Common myeloid progenitor, CD34-positive (primary cell): Measurements from ENCODE around the gene GTF2A1.
"Not testable (repeated sequence)": the region's sequence is repeated elsewhere in the genome, so short reads cannot be mapped to it uniquely, and the experiment has no call there.

ENCODE experiments used
- CTCF ChIA-PET: fragments of 350-600 bp; sonication (Branson Sonifier 250); formaldehyde crosslinking; loops from one replicate; lab custom pipeline; 2021; ENCODE audit warnings: antibody characterized with exemption; lab: Charles Lee
- POLR2A ChIA-PET: fragments of 350-600 bp; sonication (Branson Sonifier 250); formaldehyde crosslinking; loops from one replicate; lab custom pipeline; 2021; ENCODE audit warnings: antibody characterized with exemption; lab: Charles Lee
- DNase-seq, 3 donors: peaks; one replicate each; pipeline versions ENCODE4 v3.0.0 to v3.0.0-alpha.2; 2013
- H3K27ac ChIP-seq, 2 experiments: 1 replicate in 1 of 2; 2 replicates in 1 of 2; pipeline ENCODE4 v1.7.0; 2013; ENCODE audit warnings: inconsistent platforms in 2 of 2, low read length in 2 of 2, mild to moderate bottlenecking in 2 of 2, low read depth in 1 of 2, moderate library complexity in 1 of 2; ENCODE audit not compliant: severe bottlenecking in 2 of 2, insufficient read depth in 1 of 2, poor library complexity in 1 of 2
- H3K27me3 ChIP-seq, 5 experiments: replicated peaks in 2 of 5; 1 replicate in 3 of 5; 2 replicates in 2 of 5; pipeline versions ENCODE4 v1.6.1 to v1.7.0; 2013; ENCODE audit warnings: low read length in 4 of 5, mild to moderate bottlenecking in 2 of 5, moderate library complexity in 2 of 5, inconsistent platforms in 1 of 5; ENCODE audit not compliant: insufficient read depth in 5 of 5, control insufficient read depth in 4 of 5
- H3K36me3 ChIP-seq, 4 experiments: 1 replicate in 2 of 4; 2 replicates in 2 of 4; pipeline versions ENCODE4 v1.6.1 to v1.7.0; 2013; ENCODE audit warnings: low read length in 3 of 4, control low read depth in 1 of 4, mild to moderate bottlenecking in 1 of 4; ENCODE audit not compliant: control insufficient read depth in 4 of 4, insufficient read depth in 4 of 4
- H3K4me1 ChIP-seq, 4 experiments: 1 replicate in 3 of 4; 2 replicates in 1 of 4; pipeline versions ENCODE4 v1.6.1 to v1.7.1; 2013; ENCODE audit warnings: low read length in 3 of 4, mild to moderate bottlenecking in 3 of 4, control low read depth in 1 of 4, inconsistent platforms in 1 of 4, moderate library complexity in 1 of 4; ENCODE audit not compliant: control insufficient read depth in 4 of 4, insufficient read depth in 4 of 4; ENCODE audit errors: control extremely low read depth in 1 of 4
- H3K4me3 ChIP-seq, 7 experiments: 1 replicate in 4 of 7; 2 replicates in 3 of 7; pipeline versions ENCODE4 v1.5.1 to v1.7.0; 2013; ENCODE audit warnings: mild to moderate bottlenecking in 7 of 7, low read length in 6 of 7, moderate library complexity in 6 of 7, inconsistent platforms in 2 of 7, low read depth in 2 of 7, control low read depth in 1 of 7; ENCODE audit not compliant: insufficient read depth in 4 of 7, control insufficient read depth in 1 of 7; ENCODE audit errors: extremely low read depth in 1 of 7
- H3K9me3 ChIP-seq, 5 experiments: 1 replicate in 4 of 5; 2 replicates in 1 of 5; pipeline versions ENCODE4 v1.6.1 to v1.7.1; 2013; ENCODE audit warnings: low read length in 4 of 5, mild to moderate bottlenecking in 2 of 5, inconsistent platforms in 1 of 5, low read depth in 1 of 5, moderate library complexity in 1 of 5; ENCODE audit not compliant: control insufficient read depth in 4 of 5, insufficient read depth in 2 of 5; ENCODE audit errors: control extremely low read depth in 1 of 5
- WGBS: methylation state at CpG from one replicate; pipeline ENCODE4 v1.1.5; 2013; ENCODE audit not compliant: insufficient coverage; 5-methylcytosine and 5-hydroxymethylcytosine counted together

GTF2A1 gene

GRCh38 chr14:81234278-81234677, 13.5 kb upstream of the GTF2A1 start:
- Histone ChIP-seq H3K4me1 (no peaks in the 10 kb centered on the region), H3K9me3 (peaks cover 0 to 19% (median 0%) of the 10 kb centered on the region in 5 experiments), H3K27ac (no peak overlapping the region), H3K4me3 (no peak overlapping the region), H3K27me3 (no peaks in the 10 kb centered on the region), H3K36me3 (no peaks in the 10 kb centered on the region)
- DNase-seq, result no peak
- ChIA-PET CTCF (interaction anchor here (0.9 to 2.4 kb wide), 2 partner anchors 8 to 11 kb away, joined by 3 to 8 read pairs; no protein-coding TSS in a partner anchor), POLR2A (no interaction called here)

GRCh38 chr14:81233615-81234014, 12.9 kb upstream of the GTF2A1 start:
- no peak for DNase-seq
- peaks cover 0 to 22% (median 0%) of the 10 kb centered on the region in 5 experiments for H3K9me3 ChIP-seq
- no peak overlapping the region for H3K4me3 ChIP-seq
- no peaks in the 10 kb centered on the region for H3K27me3 ChIP-seq
- POLR2A ChIA-PET, result no interaction called here
- WGBS, result 90% methylated on average over 1 of the region's 1 CpG
- CTCF ChIA-PET, result interaction anchor here (2.4 kb wide), 1 partner anchor 11 kb away, joined by 8 read pairs; no protein-coding TSS in a partner anchor
- no peak overlapping the region for H3K27ac ChIP-seq
- no peaks in the 10 kb centered on the region for H3K36me3 ChIP-seq
- H3K4me1 ChIP-seq, result no peaks in the 10 kb centered on the region

- 89% methylated on average over 1 of the region's 1 CpG for WGBS
- H3K27ac ChIP-seq, result no peak overlapping the region
- H3K9me3 ChIP-seq, result peaks cover 0 to 20% (median 0%) of the 10 kb centered on the region in 5 experiments
- POLR2A ChIA-PET, result no interaction called here
- no peak for DNase-seq
- H3K4me3 ChIP-seq, result no peak overlapping the region
- no peaks in the 10 kb centered on the region for H3K27me3 ChIP-seq
- no peaks in the 10 kb centered on the region for H3K4me1 ChIP-seq
- CTCF ChIA-PET, result interaction anchor here (1.2 kb wide), 1 partner anchor 9 kb away, joined by 3 read pairs; no protein-coding TSS in a partner anchor
- H3K36me3 ChIP-seq, result no peaks in the 10 kb centered on the region
These were observed 10.8 kb upstream of the GTF2A1 start for GRCh38 chr14:81231540-81231939.

GRCh38 chr14:81224222-81224621, 3.5 kb upstream of the GTF2A1 start:
- no peak overlapping the region for H3K27ac ChIP-seq
- H3K9me3 ChIP-seq, result peaks cover 0 to 2% (median 0%) of the 10 kb centered on the region in 5 experiments
- H3K36me3 ChIP-seq, result no peaks in the 10 kb centered on the region
- no peak for DNase-seq
- POLR2A ChIA-PET, result interaction anchor here (0.6 kb wide), 1 partner anchor 346 kb away, joined by 3 read pairs; no protein-coding TSS in a partner anchor
- CTCF ChIA-PET, result interaction anchor here (3.7 kb wide), 1 partner anchor 10 kb away, joined by 8 read pairs; no protein-coding TSS in a partner anchor
- peaks cover 0 to 13% (median 9%) of the 10 kb centered on the region in 4 experiments for H3K4me1 ChIP-seq
- WGBS, result no CpG with 5 or more reads among the region's 1 CpG
- H3K27me3 ChIP-seq, result no peaks in the 10 kb centered on the region
- no peak overlapping the region for H3K4me3 ChIP-seq

GRCh38 chr14:81223788-81224187, 3.0 kb upstream of the GTF2A1 start:
- whole genome bisulfite sequencing, result 96% methylated on average over 4 of the region's 7 CpGs
- H3K36me3 ChIP-seq, H3K9me3 ChIP-seq, H3K4me3 ChIP-seq, H3K27me3 ChIP-seq, H3K27ac ChIP-seq, DNase-seq: not testable (repeated sequence)
- ChIA-PET CTCF (interaction anchor here (3.7 kb wide), 1 partner anchor 11 kb away, joined by 8 read pairs; no protein-coding TSS in a partner anchor), POLR2A (interaction anchor here (0.6 kb wide), 1 partner anchor 345 kb away, joined by 3 read pairs; no protein-coding TSS in a partner anchor)
- H3K4me1 ChIP-seq, result peaks cover 2 to 18% (median 12%) of the 10 kb centered on the region in 4 experiments

GRCh38 chr14:81222691-81223090, 1.9 kb upstream of the GTF2A1 start:
- ChIA-PET POLR2A (interaction anchor here (0.8 kb wide), 1 partner anchor 46 kb away, joined by 5 read pairs; no protein-coding TSS in a partner anchor), CTCF (interaction anchor here (1.3 to 3.7 kb wide), 2 partner anchors 9 to 12 kb away, joined by 3 to 8 read pairs; no protein-coding TSS in a partner anchor)
- no CpG with 5 or more reads among the region's 2 CpGs for WGBS
- no peaks in the 10 kb centered on the region for H3K27me3 ChIP-seq
- peaks cover 11 to 29% (median 21%) of the 10 kb centered on the region in 4 experiments for H3K4me1 ChIP-seq
- H3K9me3 ChIP-seq, result no peaks in the 10 kb centered on the region
- no peaks in the 10 kb centered on the region for H3K36me3 ChIP-seq
- DNase-seq, result no peak
- H3K4me3 ChIP-seq, result no peak overlapping the region
- H3K27ac ChIP-seq, result no peak overlapping the region

GRCh38 chr14:81222126-81222525, 1.4 kb upstream of the GTF2A1 start:
- Histone ChIP-seq H3K4me1 (peaks cover 15 to 34% (median 26%) of the 10 kb centered on the region in 4 experiments), H3K27ac (peak overlapping the region in 1 of 2 experiments; percentile 99), H3K9me3 (no peaks in the 10 kb centered on the region), H3K36me3 (no peaks in the 10 kb centered on the region), H3K4me3 (peak overlapping the region in 2 of 7 experiments; percentile 71 to 76), H3K27me3 (no peaks in the 10 kb centered on the region)
- DNase-seq, result no peak
- WGBS, result 92% methylated on average over 3 of the region's 5 CpGs
- ChIA-PET CTCF (interaction anchor here (1.1 to 3.7 kb wide), 3 partner anchors 10 to 47 kb away, joined by 3 to 8 read pairs (median 3); no protein-coding TSS in a partner anchor), POLR2A (no interaction called here)
